SW 1271 (cell line): ENCODE measurements around the gene KCNC3.

Source experiments
- DNase-seq, 2 experiments: peaks; one replicate each; lab custom pipeline; 2025; lab: John Stamatoyannopoulos, UW

Gene KCNC3

DNA sequence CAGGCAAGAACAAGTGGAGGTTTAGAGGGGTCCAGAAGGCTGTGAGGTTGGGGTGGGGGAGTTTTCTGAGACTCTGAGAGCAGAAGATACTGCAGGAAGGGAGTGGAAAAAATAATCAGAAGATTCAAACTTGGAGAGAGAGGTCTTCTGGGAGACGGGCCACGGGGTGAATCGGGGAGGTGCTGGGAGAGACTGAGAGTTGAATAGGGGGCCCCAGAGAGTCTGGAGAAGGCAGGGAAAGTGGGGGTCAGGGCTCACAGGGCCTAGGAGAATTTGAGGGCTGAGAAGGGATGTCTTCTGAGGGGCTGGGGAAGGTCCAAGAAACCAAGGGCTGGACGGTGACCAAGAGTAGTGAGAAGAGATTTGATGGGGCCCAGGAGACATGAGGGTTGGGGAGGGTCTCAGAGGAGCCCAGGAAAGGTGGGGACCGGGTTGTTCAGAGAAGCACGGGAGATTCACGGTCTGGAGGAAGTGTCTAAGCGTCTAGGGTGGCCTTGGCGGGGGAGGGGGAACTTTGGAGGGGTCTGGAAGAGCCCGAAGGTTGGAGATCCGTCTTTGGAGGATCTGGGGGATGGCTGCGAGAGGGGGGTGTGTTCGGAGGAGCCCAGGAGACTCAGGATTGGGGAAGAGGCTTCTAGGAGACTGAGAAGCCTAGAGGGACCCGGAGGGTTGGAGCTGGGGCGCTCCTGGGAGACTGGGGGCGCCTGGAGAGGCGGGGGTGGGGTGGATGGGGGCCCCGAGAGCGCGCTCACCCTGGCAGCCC lies 1.5 kb downstream of the KCNC3 start:
- no peak for DNase-seq

DNA sequence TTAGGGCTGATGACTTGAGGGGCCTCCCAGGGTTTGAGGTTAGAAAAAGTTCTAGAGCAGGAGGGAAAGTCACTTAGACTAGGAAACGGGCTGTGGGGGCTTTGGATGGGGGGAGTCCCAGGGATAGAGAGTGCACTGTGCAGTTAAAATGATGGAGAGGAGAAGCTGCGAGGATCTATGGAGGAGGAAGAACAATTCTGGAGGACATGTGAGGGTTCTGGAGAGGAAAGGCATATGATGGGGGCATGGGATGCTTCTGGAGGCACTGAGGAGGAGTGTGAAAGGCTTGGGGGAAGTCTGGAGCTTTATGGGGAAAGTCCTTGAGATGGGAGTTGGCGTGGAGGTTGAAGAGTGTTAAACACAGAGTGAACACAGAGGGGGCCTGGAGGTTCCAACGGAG lies 2.2 kb downstream of the KCNC3 start:
- DNase-seq, result no peak

DNA sequence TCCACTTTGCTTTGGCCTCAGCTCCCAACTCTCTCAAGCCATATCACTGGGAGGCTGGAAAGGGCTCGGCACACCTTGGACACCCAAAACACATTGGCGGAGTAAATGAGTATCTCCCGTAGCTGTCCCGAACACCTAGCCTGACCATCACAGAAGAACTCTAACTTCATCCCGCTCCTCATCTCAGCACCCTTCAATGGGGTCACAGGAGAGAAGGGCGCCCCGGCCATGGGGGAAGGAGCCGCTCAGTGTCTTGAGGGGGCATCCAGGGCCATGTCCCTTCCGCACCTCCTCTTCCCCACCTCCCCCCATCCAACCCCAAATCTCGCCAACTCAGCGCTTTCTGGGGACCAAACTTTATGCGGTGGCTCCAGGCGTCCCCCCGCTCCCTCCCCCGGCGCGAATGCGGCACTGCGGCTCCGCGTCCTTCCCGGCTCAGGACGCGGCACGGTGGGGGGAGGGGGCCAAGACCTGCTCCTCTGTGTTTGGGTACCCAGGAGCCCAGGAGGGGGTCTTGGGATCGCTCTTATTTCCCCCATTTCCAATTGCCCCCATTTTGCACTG lies 3.0 kb downstream of the KCNC3 start:
- no peak for DNase-seq

DNA sequence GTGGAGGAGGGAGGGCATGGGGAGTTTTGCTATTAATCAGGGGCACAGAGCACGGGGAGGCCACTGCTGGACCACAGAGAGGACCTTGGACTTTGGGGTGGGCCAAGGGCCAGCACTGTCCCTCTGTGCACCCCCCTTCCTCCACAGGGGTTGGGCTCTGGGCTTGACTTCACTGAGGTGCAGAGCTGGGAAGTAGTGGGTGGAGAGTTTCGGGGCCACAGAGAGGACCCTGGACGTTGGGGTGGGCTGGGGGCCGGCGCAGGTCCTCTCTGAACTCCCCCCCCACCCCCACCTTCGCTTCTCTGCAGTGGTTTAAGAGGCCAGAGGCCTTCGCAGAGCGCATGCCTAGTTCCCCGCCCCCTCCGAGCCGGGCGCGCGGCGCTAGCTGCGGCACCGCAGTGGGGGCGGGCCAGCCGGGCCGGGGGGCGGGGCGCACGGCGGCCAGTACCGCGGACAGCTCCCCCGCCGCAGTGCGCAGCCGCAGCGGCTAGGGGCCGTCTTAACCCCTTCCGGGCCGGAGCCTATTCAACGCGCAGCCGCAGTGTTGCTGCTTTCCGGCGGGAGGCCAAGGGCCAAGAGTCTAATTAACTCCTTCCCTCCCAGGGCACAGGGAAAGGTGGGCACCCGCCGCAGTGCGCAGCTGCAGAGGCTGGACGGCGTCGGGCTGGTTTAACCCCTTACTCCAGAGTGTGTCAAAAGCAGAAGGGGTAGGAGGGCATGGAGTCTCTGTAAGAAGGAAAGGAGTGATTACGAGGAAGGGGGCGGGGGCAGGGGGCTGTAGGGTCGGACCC lies 3.7 kb downstream of the KCNC3 start:
- DNase-seq, result peak in 1 of 2 experiments; percentile 47

DNA sequence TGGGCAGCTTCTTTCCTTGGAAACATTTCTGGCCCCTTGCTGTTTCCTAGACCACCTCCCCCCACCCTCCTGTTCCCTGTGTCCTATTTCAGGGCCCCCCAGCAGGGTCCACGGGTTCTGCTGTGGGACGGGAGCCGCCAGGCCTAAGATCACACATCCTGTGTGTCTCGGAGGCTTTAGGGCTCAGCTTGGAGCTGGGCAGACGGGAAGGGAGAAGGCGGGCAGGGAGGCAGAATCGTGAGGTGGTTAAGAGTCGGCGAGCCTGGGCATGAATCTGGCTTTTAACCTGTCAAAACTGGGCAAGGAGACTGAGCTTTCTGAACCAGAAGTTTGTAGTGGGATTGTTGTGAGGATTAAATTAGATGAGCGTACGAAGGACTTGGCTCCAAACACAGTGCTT lies 4.8 kb downstream of the KCNC3 start:
- DNase-seq, result no peak

DNA sequence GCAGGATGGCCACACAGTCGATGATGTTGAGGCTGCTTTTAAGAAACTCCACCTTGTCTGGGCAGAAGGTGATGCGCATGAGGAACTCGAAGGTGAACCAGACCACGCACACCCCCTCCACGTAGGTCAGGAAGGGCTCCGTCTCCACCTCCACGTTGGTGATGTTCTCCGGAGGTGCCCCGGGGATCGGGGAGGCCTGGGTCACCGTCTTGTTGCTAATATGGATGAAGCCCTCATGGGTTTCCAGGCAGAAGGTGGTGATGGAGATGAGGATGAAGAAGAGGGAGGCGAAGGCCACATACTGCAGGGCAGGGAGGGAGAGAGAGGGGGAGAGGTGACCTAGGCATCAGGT lies 5.4 kb downstream of the KCNC3 start:
- no peak for DNase-seq

DNA sequence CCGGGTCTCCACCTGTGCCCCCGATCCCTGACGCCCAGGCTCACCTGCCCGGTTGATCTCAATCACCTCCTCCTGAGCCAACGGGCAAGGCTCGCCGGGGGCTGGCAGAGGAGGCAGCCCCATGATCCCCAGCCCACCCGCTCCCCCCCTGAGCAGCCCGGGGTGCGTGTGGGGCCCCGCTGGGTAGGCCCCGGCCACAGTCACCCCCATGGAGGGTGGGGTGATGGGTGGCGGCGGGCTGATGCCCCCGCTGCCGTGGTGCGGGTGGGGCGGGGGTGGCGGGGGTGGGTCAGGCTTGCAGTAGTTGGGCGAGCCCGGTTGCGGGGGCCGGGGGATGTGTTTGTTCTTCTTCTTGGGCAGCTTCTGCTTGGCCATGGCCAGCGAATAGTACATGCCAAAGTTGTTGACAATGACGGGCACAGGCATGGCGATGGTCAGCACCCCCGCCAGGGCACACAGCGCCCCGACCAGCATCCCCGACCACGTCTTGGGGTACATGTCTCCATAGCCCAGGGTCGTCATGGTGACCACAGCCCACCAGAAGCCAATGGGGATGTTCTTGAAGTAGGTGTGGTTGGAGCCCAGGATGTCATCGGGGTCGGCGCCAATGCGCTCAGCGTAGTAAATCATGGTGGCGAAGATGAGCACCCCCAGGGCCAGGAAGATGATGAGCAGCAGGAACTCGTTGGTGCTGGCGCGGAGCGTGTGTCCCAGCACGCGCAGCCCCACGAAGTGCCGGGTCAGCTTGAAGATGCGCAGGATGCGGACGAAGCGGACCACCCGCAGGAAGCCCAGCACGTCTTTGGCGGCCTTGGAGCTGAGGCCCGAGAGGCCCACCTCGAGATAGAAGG lies 6.0 kb downstream of the KCNC3 start:
- no peak for DNase-seq

DNA sequence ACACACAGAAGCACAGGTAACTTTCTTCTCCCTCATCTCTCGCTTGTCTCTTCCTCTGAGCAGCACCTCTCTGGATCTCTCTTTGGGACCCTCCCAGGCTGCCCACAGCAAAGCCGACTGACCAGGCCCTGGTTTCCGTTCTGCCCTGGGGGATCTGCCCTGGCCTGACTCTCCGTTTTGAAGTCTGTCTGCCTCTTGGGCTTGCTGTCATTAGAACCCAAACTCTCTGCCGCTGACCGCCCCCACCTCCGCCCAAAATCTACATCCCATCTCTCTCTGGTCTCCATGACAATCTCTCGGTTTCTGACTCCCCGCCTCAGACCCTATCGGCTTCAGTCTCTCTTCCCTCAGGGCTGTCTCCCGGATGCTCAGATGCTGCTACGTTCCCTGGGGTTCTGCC lies 6.9 kb downstream of the KCNC3 start:
- DNase-seq, result no peak

DNA sequence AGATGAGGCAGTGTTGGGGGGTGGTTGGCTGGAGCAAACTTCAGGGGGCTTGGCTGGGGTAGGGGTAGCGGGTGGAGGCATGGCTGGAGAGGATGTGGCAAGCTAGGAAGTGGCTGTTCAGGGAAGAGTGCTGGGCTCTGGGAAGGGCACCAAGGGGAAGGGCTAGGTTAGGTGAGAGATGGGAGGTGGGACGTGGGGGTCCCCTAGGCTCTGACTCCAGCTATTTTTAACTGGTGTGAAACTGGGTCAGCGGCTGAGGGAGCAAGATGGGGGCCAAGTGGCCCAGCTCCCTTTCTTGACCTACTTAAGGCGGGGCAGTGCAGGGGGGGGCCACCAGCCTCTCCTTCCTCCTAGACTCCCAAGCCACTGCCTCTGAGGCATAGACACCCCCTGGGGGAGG lies 7.3 kb downstream of the KCNC3 start:
- no peak for DNase-seq

DNA sequence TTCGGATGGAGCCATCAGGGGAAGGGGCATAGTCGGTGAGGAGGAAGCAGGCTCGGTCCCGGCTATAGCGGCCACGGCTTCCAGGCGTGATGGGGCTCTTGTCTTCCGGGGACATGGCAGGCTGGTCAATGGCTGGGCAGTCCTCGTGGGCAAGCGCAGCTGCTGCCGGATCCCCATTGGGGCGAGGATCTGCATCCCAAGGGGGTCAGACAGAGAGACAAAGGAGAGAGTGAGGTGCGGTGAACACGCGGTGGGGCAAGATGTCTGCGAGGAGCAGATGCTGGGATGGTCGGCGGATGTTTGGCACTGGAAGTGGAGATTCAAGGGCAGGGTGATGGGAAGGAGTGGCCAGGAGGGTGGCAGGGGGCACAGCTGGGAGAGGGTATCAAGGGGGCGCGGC lies 8.6 kb downstream of the KCNC3 start:
- no peak for DNase-seq

DNA sequence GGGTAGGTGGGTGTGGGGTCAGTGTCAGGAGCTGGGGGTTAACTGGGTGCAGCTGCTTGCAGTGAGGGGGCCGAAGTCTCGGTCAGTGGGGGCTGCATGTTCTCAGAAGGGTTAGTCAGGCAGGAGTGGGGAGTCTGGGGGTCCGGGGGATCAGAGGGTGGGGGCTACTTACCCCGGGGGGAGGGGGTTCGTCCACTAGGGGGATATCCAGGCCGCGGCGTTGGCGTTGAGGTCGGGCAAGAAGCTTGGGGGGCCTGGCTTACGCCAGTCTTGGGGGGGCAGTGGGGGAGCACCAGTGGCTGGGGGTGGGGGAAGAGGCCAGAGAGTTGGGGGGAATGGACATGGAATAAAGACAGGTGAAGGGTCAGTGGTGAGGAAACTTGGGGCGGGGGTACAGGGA lies 9.1 kb downstream of the KCNC3 start:
- no peak for DNase-seq

DNA sequence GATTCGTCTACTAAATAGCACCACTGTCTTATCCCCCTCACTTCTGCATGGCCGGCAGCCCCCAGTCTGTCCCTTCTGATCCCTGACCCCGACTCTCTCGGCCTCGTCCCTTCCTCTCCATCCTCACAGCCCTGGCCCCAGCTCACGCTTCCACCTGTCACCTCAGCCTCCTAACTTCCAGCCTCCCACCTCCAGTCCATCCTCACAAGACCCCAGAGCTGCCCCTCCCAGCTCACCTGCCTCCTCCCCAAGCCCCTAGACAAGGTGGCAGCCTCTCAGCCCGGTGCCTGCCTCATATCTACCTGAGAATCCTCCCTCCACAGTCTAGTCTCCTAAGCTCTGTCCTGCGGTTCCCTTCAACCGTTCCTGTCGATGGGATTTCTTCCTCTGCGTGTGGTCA lies 10.0 kb downstream of the KCNC3 start:
- no peak for DNase-seq

DNA sequence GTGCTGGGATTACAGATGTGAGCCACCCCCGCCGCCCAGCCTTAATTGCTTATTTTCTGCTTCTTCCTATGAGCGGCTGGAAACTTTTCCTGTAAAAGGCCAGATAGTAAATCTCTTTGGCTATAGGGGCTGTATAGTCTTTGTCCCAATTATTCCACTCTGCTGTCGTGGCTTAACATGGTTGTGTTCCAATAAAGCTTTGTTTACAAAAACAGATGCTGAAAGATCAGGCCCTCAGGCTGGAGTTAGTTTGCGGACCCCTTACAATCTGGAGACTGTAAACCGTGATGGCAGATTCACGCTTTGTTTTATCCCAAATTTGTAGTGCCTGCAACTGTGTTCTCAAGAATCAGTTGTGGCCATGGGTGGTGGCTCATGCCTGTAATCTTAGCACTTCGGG lies 10.7 kb downstream of the KCNC3 start:
- no peak for DNase-seq

DNA sequence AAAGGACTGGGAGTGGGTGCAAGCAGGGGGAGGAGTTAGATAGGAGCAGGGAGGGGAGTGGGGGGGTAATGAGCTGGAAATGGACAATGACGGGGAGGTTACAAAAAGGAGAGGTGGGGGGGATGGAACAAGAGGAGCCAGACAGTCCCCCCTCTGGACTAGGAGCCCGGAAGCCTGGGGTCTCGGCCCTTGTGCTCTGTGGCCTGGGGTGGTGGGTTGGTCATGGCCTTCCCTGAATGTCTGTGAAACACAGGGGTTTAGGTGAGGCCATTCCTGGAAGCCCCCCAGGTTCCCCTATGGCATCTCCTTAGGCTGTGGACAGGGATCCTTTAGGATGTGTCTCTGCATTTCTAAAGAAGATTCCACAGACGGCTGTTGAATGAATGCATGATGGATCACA lies 12.1 kb downstream of the KCNC3 start:
- no peak for DNase-seq

DNA sequence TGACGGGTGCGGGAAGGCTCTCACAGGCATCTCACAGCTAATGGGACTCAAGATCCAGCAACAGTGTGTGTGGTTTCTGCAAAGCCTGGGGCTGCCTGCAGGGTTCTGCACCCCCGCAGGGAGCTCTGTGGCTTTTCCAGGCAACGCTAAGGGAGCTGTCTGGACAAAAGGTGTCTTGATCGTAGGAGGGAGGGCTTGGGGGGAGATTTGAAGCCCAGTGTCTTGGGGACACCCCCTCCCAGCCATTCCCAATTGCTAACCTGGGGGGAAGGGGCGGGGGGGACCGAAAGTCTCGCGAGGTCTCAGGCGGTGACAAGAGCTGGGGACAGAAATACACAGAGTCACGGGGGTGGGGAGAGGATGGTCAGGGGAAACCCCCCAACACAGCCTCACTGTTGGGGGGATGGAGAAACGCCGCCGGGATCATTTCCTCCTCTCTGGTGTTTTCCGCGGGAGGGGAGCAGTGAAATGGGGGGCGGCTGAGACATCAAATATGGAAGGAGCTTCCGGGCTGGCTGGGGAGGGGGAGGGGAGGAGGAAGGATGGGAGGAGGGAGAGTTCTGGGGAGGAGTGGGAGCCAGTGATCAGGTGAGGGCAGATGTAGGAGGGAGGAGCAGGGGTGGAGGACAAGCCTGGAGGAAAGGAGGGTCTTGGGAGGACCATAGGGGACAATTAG lies 13.3 kb downstream of the KCNC3 start:
- peak in 1 of 2 experiments; percentile 36 for DNase-seq

DNA sequence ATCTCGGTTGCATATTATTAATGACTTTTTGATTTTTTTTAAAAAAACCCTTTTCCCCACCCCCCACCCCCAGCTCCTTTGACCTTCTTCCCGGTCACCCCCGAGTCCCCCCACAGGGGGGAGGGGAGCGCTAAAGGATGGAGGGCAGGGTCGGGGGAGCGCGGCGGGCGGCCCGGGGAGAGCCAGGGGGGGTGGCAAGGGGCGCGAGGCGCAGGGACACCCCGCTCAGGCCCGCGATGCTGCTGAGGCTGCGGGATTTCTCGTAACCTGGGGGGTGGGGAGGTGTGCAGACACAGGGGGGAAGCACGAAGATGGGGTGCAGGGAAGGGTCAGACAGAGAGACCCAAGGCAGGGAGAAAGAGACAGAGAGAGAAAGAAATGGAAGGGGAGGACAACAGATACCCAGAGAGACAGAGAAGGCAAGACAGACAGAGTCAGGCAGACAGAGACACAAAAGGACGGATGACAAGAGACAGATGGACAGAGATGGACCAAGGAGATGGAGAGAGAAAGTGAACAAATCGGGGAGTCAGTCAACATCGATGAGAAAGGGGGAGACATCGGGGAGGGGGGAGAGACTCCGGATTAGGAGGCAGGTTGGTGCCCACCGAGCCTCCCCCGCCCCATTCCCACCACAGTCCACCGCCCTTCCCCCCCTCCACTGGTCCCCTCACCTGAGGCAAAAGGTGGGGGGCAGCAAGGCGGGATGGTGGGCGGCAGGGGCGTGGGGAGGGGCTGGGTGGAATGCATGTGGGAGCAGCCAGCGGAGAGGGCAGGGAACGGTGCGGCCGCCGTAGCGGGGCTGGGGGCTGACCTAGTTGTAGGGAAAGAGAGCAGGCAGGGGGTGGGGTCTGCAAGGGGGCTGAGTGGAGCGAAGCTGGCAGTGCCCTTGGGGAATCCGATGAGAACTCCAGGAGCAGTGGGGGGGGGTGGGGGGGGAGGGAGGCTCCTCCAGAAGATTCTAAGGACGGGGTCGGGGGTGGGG lies 14.2 kb downstream of the KCNC3 start:
- DNase-seq, result no peak

DNA sequence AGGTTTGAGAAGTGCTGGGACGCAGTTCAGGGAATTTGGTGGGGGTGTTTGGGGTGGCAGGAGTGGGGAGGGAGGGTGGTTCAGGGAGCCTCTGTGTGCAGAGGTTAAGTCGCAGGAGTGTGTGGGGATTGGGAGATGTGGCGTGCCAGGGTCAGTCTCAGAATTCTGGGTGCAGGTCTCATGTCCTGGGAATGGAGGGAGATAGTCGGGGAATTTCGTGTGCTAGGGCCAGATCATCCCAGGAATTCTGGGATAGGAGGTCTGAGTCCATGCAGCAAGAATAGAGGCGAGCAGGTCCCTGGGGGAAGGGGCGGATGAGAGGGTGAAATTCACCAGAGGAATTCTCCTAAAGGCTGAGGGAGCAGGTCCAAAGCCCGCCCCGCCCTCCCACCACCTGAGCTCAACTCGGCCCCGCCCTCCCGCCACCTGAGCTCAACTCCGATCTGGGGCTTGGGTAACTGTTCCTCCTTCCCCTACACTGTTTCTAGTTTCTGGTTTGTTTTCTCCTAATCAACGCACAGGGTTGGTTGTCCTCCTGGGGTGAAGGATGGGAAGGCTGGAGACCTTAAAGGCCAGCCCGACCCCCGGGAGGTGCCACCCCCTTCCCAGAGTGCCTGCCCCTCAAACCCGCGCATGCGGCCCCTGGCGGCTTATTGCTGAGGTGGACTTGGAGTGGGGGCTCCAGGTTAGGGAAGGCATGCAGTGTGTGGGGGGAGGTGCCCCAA lies 15.2 kb downstream of the KCNC3 start:
- DNase-seq, result no peak

DNA sequence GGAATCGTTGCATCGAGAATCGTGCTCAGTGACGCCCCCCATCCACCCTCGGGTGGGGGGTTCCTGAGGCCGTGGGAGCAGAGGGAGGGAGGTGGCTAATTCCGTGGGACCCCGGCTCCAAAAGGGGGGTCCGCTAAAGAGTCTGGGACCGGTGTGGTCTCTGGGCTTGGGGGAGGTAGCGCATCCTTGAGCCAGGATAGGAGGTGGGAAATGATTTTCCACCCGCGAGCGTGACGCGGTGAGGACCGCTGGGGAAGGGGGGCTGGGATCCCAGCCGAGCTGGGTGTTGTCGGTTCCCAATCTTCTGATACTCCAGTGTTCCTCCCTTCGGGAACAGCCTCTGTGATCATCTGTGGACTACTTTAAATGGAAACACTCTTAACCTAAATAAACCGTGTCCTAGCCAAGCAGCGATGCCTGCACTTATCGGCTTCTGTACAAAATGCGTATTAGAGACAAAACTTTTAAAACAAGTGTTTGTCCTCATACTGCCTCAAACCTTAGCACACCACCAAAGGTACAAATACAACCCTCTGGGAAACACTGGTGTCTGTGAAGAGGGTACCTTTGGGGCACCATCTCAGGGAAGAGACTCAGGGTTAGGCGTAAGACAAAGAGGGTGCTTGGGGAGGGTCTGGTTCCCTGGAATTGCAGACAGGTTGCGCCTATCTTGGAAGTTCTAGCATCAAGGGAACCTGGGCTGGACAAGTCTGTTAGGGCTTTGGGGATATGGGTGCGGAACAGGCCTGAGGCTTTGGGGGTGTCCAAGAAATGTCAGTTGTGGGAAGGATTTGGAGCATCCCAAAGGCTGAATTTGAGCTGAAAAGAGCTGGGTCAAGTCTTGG lies 16.0 kb downstream of the KCNC3 start:
- DNase-seq, result no peak
